ENCODE measurements around the gene C1orf185.

DNA sequence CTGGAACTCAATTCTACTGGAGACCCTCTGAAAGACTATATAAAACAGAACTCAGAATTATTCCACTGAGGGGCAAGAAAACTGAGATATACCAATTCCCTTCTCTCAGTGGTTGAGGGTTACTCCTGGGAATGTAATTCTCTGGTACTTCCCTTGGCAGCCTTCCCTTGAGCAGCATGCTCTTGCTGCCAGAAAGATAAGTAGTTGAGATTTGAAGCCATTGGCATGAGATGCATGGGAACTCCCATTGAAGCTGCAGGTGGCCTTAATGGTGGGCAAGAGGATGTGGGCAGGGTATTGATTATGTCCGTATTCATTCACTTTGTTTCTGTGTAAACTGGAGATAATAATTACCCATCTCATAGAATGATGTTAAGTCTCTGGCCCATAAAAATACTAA, 28.6 kb upstream of the C1orf185 start:
- TF ChIP-seq, protein P1, sequence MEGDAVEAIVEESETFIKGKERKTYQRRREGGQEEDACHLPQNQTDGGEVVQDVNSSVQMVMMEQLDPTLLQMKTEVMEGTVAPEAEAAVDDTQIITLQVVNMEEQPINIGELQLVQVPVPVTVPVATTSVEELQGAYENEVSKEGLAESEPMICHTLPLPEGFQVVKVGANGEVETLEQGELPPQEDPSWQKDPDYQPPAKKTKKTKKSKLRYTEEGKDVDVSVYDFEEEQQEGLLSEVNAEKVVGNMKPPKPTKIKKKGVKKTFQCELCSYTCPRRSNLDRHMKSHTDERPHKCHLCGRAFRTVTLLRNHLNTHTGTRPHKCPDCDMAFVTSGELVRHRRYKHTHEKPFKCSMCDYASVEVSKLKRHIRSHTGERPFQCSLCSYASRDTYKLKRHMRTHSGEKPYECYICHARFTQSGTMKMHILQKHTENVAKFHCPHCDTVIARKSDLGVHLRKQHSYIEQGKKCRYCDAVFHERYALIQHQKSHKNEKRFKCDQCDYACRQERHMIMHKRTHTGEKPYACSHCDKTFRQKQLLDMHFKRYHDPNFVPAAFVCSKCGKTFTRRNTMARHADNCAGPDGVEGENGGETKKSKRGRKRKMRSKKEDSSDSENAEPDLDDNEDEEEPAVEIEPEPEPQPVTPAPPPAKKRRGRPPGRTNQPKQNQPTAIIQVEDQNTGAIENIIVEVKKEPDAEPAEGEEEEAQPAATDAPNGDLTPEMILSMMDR (IDR thresholded peaks at IDR 0.05; ENCODE audit: insufficient read depth, low read length), result no peak
- TF ChIP-seq GABPA (IDR thresholded peaks at IDR 0.05; ENCODE audit: low read depth), result no peak
- TF ChIP-seq POLR2AphosphoS5 (IDR thresholded peaks at IDR 0.05; ENCODE audit: low read depth), result no peak
- TF ChIP-seq, protein P2, sequence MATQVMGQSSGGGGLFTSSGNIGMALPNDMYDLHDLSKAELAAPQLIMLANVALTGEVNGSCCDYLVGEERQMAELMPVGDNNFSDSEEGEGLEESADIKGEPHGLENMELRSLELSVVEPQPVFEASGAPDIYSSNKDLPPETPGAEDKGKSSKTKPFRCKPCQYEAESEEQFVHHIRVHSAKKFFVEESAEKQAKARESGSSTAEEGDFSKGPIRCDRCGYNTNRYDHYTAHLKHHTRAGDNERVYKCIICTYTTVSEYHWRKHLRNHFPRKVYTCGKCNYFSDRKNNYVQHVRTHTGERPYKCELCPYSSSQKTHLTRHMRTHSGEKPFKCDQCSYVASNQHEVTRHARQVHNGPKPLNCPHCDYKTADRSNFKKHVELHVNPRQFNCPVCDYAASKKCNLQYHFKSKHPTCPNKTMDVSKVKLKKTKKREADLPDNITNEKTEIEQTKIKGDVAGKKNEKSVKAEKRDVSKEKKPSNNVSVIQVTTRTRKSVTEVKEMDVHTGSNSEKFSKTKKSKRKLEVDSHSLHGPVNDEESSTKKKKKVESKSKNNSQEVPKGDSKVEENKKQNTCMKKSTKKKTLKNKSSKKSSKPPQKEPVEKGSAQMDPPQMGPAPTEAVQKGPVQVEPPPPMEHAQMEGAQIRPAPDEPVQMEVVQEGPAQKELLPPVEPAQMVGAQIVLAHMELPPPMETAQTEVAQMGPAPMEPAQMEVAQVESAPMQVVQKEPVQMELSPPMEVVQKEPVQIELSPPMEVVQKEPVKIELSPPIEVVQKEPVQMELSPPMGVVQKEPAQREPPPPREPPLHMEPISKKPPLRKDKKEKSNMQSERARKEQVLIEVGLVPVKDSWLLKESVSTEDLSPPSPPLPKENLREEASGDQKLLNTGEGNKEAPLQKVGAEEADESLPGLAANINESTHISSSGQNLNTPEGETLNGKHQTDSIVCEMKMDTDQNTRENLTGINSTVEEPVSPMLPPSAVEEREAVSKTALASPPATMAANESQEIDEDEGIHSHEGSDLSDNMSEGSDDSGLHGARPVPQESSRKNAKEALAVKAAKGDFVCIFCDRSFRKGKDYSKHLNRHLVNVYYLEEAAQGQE (IDR thresholded peaks at IDR 0.05; ENCODE audit: insufficient replicate concordance, low read depth), result no peak

Measured in HL-60 (cell line).